Activated gamma-delta T cell treated with anti-CD3 and anti-CD28 coated beads, Interleukin-2, amount 50 U/mL, for 16 hours (primary cell): ENCODE results near the gene SPRR2D.
"Not testable (repeated sequence)": the region's sequence is repeated elsewhere in the genome, so short reads cannot be mapped to it uniquely, and the experiment has no call there.

Experiments
- DNase-seq: peaks from one replicate; pipeline ENCODE4 v3.0.0-alpha.2; 2020; ENCODE audit warnings: low read depth

The SPRR2D gene

GRCh38 chr1:153040950-153041631 is at the start of gene SPRR2D:
Gene SPRR2D, minus strand, starts transcription at chr1:153041120. Its CDS starts 774 bp downstream, at chr1:153040346.
- DNase-seq: no peak

DNA sequence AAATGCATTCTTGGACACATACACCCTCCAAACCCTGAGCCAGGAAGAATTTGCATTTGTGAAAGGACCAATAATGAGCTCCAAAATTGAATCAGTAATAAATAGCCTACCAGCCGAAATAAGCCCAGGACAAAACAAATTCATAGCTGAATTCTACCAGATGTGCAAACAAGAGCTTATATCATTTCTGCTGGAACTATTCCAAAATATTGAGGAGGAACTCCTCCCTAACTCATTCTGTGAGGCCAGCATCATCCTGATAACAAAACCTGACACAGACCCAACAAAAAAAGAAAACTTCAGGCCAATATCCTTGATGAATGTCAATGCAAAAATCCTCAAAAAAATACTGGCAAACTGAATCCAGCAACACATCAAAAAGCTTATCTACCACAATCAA is 46.7 kb upstream of the SPRR2D start:
- DNase-seq: no peak

DNA sequence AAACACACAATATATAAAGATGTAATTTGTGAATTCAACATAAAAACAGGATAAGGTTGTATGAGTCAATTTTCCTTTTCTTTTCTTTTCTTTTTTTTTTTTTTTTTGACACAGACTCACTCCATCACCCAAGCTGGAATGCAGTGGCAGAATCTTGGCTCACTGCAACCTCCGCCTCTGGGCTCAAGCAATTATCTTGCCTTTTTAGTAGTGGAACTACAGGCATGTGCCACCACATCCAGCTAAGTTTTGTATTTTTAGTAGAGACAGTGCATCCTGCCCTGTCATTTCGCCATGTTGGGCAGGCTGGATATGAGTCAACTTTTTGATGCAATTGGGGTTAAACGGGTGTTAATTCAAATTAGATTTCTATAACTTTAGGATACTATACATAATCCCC is 40.8 kb upstream of the SPRR2D start:
- no peak for DNase-seq

- DNase-seq: no peak
These were observed 32.1 kb upstream of the SPRR2D start for GRCh38 chr1:153072806-153073726.

GRCh38 chr1:153071511-153071910 is 30.6 kb upstream of the SPRR2D start, which contains the start of gene SPRR2B:
Gene SPRR2B, minus strand, starts transcription at chr1:153071611. Its CDS starts 772 bp downstream, at chr1:153070839.
- DNase-seq: no peak

DNA sequence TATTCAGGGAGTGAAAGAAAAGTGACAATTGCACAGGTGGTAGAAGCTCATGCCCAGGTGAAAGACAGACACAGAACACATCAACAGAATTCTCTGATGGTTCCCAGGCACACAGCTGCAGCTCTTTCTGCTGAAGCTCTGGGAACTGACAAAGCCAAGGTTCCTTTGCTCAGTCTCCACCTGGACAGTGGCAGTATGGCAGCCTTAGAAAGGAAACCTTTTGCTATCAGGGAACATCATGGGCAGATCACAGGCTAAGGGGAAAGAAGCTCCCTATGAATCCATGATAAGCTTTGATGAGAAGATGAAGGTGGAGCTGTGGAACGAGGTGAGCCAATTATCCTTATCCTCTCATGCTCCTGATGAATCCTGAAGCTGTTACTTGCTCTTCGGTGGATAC is 29.3 kb upstream of the SPRR2D start:
- no peak for DNase-seq

DNA sequence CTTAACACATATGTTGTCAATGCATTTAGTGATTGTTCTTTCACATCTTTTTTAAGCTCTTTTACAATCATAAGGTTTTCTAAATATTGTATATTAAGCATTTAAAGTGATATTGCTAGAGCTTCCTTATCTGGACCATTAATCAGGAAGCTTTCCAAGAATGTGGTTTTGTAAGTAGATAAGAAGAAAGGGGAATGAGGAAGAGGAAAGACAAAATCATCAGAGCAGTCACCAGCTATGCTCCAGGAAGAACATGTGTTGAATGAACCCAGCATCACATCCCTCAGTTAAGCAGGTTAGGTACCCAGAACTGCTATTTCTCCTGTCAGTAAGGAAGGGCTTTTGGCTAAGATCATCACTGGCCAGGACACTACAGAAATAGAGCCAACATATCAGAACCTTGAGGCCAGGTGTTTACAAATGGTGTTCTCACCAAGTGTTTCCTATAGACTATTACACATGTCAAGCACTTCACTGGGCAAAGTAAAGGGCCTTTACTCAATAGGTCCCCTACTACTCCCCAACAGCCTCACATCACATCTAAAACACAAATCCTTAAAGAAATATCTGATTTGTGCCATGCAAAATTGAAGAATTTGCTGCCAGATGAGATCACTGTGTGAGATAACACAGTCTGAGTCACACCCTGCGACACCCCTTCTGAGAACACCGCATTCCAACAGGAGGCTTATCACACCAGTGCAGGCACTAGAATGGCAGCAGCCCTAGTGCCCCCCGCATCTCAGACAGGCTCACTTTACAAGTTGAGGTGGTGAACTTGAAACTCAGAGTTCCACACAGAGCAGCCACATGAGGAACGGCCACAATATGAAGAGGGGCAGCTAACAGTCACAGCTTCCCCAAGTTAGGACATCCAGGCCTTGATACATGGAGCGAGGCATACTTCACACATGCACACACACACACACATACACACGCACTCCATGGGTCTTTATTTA is 18.2 kb upstream of the SPRR2D start:
- no peak for DNase-seq

DNA sequence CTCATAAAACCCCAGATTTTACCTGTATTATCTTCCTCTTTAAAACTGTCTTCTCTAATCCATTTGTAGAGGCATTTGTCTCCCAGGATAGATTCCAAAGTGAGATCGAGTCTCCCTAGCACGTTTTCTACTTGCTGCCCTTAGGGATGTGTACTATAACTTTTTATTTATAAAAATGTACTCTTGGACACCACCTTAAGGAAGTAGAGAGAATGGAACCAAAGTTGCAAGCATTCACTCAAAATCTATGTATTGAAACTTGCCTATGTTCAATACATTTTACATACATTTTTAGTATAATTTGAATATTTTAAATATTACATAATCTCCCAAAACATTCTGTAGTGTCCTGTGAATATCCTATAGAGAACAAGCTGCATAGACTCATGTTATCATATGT is 17.2 kb upstream of the SPRR2D start:
- no peak for DNase-seq

DNA sequence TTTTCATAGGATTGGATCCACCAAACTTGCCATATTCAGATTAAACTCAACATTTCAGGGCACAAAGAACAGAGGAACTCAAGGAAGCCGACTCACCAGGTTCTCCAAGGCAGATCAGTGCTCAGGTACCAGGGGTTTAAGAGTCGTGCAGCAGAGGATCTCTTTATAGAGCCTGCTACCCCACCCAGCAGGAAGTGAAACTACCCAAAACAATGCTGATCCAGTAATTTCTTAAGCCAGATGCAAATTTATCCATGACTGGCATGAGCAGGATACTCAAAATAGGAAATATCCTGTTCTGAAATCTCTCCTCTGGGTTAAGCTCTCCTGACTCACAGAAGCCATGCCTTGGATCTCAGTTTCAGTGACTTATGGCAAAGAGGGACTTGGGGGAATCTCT is 16.5 kb upstream of the SPRR2D start, which contains the start of gene SPRR2A:
Gene SPRR2A (minus strand): TSS at position 138 of the 400 bp plus-strand sequence. CDS start 777 bp downstream, outside the sequence.
- no peak for DNase-seq

DNA sequence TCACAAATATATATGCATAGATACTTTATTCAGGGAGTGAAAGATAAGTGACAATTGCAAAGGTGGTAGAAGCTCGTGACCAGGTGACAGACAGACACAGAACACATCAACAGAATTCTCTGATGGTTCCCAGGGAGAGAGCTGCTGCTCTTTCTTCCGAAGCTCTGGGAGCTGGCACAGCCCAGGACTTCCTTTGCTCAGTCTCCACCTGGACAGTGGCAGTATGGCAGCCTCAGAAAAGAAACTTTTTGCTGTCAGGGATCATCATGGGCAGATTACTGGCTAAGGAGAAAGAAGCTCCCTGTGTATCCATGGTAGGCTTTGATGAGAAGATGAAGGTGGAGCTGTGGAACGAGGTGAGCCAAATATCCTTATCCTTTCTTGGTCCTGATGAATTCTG is 15.2 kb upstream of the SPRR2D start:
- DNase-seq: not testable (repeated sequence)

DNA sequence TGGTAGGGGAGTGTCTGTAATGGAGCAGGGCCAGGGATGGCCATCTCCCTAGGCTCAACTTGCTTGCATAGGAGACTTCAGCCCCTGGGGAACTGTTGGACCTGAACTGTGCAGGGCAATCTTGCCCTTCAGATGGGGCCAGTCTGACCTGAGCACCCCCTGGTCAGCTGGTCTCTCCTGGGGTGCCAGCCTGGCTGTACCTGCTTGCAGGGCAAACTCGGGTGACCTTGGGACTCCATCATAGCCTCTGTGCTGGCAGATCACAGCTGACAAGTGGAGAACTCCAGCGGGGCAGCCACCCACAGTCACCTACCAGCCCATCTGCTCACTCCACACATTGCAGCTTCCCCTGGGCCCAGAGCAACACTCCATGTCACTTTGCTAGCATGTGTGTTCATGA is 8.3 kb upstream of the SPRR2D start:
- no peak for DNase-seq

GRCh38 chr1:153035211-153035610 is 5.7 kb downstream of the SPRR2D start:
- DNase-seq: no peak

- no peak for DNase-seq
These were observed 8.1 kb downstream of the SPRR2D start for GRCh38 chr1:153032677-153033308.

GRCh38 chr1:153032073-153032472 is 8.8 kb downstream of the SPRR2D start:
- DNase-seq: no peak

- no peak for DNase-seq
These were observed 10.0 kb downstream of the SPRR2D start, which contains the start of gene SPRR1B for GRCh38 chr1:153030895-153031294. Gene SPRR1B, plus strand, starts transcription at chr1:153031203. Its CDS starts 1,143 bp downstream, at chr1:153032346.

DNA sequence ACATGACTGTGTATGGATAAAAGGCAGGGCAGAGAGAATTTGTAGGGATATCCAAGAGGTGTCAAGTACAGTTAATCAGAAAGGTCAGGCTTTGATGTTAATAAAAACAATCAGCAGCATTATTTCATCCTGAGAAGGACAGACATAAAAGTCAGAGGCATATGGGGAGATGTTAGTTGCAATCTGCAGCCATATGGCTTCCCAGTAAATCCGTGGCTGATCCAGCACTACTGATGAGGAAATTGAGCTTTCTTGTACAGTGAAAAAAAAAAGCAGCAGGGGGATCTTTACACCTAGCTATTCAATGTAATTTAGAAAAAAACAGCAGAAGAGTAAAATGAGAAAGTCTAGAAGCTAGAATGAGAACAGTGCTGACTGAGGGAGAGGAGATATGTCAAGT is 12.2 kb downstream of the SPRR2D start:
- DNase-seq: no peak

DNA sequence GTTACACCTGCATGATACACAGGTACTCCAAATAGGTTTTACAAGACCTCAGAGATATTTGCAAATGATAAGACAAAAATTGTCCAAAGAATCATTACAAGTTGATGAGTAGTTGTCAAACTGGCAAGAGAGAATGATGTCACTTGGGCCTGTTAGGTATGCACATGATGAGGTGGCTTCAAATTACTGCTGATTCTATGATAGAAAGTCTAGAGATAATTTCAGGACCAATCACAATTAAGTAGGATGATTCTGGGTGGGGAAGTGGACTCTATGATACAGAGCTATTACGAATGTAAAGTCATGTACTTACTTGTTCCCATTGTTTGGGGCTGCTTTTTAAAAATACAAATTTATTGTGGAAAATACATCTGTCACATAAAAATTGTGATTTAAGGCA is 15.1 kb downstream of the SPRR2D start:
- no peak for DNase-seq

GRCh38 chr1:153024413-153024812 is 16.5 kb downstream of the SPRR2D start:
- DNase-seq: no peak

GRCh38 chr1:153023109-153023508 is 17.8 kb downstream of the SPRR2D start:
- no peak for DNase-seq

GRCh38 chr1:153022340-153022739 is 18.6 kb downstream of the SPRR2D start:
- DNase-seq: not testable (repeated sequence)

GRCh38 chr1:153021829-153022228 is 19.1 kb downstream of the SPRR2D start:
- not testable (repeated sequence) for DNase-seq
